ENCODE results near the gene LRCH4.
"Not testable (repeated sequence)": the region's sequence is repeated elsewhere in the genome, so short reads cannot be mapped to it uniquely, and the experiment has no call there.

LRCH4 gene

GRCh38 chr7:100544967-100545359, 41.0 kb downstream of the LRCH4 start:
- DNase-seq (ENCODE audit: low spot score): no peak

- DNase-seq (ENCODE audit: low spot score): no peak
Measured at GRCh38 chr7:100544386-100544785, 41.5 kb downstream of the LRCH4 start.

GRCh38 chr7:100543586-100543985, 42.3 kb downstream of the LRCH4 start:
- DNase-seq (ENCODE audit: low spot score): no peak

- not testable (repeated sequence) for DNase-seq (ENCODE audit: low spot score)
Measured at GRCh38 chr7:100541309-100541708, 44.6 kb downstream of the LRCH4 start.

- no peak for DNase-seq (ENCODE audit: low spot score)
Measured at GRCh38 chr7:100540073-100540723, 45.7 kb downstream of the LRCH4 start.

DNA sequence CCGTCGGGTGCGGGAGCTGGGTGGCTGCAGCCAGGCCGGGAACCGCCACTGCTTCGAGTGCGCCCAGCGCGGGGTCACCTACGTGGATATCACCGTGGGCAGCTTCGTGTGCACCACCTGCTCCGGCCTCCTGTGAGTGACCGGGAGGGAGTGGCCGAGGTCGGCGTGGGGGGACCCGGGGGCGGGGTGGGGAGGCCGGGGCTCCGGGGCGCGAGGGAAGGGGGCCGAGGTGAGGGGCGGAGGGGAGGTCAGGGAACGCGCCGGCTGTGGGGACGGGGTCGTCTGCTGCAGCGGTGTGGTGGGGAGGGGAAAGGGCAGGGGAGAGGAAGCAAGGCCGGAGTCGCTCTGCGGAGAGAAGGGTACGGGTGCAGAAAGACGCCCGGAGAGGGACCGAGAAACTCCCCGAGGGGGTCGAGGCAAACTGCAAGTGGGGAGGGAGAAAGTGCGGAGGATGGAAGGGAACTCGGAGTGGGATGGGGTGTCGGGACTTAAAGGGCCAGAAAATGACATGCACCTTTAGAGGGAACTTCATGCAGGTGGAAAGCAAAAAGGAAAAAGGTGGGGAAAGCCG, 46.4 kb downstream of the LRCH4 start:
- DNase-seq (ENCODE audit: low spot score): peak; percentile 21

DNA sequence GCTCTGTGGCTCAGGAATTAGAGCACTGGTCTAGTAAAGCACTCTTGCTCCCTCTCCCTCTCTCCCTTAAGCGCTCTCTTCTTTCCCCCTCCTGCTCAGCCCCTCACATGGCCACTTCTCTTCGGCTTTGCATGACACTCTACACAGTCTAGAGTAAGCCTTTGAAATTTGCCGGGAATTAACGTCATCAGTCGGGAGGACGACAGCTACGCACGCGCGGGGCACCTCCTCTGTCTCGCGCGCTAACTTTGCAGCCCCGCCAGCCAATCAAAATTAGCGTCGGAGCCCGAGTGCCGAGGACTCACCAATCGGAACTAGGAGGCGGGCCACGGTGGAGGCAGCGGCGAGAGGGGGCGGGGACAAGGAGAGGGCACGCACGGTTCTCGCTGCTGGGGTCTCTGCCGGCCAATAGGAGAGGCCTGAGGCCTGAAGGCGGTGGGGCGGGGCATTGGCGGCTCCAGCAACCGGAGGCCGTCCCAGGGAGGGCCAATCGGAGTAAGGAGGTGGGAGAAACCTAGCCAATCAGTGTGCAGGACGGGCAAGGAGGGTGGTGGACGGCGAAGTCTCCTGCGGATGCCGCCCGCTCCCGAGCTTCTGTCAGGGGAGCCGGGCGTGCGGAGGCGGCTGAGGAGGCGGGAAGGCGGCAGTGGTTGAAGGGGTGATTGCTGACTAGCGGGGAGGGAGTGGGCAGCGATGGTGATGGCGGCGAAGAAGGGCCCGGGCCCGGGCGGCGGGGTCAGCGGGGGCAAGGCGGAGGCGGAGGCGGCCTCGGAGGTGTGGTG, 47.1 kb downstream of the LRCH4 start, which contains the start of gene AGFG2:
AGFG2 (plus strand) TSS at position 550 of the 782 bp plus-strand sequence; CDS start at position 694, 144 bp downstream.
- DNase-seq (ENCODE audit: low spot score): peak; percentile 99

DNA sequence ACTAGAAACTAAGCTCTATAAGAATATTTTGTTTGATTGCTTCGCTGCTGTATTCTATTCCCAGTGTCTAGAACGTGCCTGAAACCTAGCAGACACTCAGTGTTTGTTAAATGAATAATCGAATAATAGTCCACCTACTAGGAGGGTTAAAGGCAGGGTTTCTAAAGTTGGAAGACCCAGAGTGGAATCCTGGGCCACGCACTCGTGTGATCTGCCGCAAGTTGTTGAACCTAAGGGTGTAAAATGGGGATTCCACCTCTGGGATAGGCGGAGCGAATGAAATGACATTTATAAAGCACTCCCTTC, 47.6 kb downstream of the LRCH4 start:
- DNase-seq (ENCODE audit: low spot score): no peak

DNA sequence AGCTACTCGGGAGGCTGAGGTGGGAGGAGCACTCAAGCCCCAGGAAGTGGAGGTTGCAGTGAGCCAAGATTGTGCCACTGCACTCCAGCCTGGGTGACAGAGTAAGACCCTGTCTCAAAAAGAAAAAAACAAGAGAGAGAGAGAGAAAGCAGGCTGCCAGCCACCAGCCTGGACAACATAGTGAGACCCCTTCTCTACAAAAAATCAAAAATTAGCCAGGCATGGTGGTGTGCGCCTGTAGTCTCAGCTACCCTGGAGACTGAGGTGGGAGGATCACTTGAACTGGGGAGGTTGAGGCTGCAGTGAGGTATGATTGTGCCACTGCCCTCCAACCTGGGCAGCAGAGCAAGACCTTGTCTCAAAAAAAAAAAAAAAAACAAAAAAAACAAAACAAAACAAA, 49.2 kb downstream of the LRCH4 start:
- DNase-seq (ENCODE audit: low spot score): not testable (repeated sequence)

DNA sequence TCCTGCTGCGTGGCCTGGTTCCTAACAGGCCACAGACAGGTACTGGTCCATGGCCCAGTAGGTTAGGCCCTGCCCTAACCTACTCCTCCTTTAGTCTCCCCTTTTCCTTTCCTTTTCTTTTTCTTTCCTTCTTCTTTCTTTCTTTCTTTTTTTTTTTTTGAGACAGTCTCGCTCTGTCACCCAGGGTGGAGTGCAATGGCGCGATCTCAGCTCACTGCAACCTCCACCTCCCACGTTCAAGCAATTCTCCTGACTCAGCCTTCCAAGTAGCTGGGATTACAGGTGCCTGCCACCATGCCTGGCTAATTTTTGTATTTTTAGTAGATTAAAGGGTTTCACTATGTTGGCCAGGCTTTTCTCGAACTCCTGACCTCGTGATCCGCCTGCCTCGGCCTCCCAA, 49.9 kb downstream of the LRCH4 start:
- not testable (repeated sequence) for DNase-seq (ENCODE audit: low spot score)

DNA sequence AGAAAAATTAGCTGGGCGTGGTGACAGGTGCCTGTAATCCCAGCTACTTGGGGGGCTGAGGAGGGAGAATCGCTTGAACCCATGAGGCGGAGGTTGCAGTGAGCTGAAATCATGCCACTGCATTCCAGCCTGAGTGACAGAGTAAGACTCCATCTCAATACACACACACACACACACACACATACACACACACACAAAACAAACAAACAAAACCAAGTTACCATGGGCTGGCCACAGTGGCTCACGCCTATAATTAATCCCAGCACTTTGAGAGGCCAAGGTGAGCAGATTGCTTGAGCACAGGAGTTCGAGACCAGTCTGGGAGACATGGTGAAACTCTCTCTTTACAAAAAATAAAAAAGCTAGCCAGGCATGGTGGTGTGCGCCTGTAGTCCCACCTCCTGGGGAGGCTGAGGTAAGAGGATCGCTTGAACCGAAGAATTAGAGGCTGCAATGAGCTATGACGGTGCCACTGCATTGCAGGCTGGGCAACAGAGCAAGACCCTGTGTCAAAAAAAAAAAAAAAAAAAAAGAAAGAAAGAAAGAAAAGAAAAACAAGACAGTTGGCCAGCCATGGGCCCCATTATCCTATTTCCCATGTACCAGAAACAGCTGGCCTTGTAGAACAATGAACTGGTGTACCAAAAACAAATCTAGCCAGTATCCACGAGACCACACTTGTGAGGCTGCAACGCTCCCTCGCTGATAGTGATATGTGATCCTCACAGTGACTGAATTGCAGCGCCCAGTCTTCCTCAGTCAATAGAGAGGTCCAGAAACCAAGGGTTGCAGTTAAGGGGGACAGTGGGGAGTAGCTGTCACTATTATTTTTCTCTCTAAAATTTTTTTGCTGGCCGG, 53.5 kb downstream of the LRCH4 start:
- DNase-seq (ENCODE audit: low spot score): no peak

- DNase-seq (ENCODE audit: low spot score): not testable (repeated sequence)
Measured at GRCh38 chr7:100528108-100528866, 57.6 kb downstream of the LRCH4 start.
